Vagina (tissue), 2 donors: ENCODE measurements around the gene COG1.

Experiments used
- POLR2A ChIP-seq, 2 donors: fragments of 450-650 bp; IDR thresholded peaks; one replicate each; pipeline ENCODE4 v1.6.1; 2017; ENCODE audit warnings: antibody characterized with exemption in 2 of 2, mild to moderate bottlenecking in 2 of 2, moderate library complexity in 2 of 2
- POLR2AphosphoS5 ChIP-seq, 2 donors: sonication (generic); formaldehyde crosslinking; IDR thresholded peaks; one replicate each; pipeline ENCODE4 v1.9.0; 2017; ENCODE audit warnings: antibody characterized with exemption in 2 of 2, mild to moderate bottlenecking in 2 of 2, low read depth in 1 of 2; ENCODE audit not compliant: insufficient read depth in 1 of 2

DNA sequence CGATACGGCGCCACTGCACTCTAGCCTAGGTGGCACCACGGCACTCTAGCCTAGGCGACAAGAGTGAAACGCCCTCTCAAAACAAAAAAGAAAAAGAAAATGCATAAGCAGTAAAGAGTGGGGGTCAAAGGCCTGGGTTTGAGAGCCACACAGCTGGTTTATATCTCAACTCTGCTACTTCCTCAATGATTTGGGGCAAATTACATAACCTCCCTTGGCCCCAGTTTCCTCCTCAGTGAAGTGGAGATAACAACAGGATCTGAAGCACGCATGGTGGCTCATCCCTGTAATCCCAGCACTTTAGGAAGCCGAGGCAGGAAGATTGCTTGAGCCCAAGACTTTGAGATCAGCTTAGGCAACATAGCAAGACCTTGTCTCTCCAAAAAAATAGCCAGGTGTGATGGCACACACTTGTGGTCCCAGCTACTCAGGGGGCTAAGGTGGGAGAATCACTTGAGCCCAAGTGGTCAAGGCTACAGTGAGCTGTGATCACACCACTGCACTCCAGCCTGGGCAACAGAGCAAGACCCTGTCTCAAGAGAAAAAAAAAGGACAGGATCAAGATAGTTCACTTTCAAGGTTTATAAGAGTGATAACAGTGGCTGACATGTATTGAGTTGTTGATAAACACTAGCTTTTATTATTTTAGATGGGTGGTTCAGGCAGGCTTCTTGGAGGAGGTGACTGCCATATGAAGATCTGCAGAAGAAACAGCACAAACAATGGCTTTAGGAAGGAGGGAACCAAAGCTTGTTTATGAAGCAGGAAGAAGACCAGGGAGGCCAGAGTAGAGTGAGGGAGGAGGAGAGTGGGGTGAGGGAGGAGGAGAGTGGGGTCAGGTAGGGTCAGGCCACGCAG is 8.5 kb upstream of the COG1 start:
- TF ChIP-seq POLR2A (IDR thresholded peaks at IDR 0.05) (no peak), POLR2AphosphoS5 (IDR thresholded peaks at IDR 0.05; ENCODE audit: insufficient read depth in 1 of 2, low read depth in 1 of 2) (no peak)
